Activated naive CD4-positive, alpha-beta T cell treated with anti-CD3 and anti-CD28 coated beads for 36 hours (primary cell): ENCODE data around the gene LRRC17. TPM values are rescaled to one million over a fixed set of nuclear protein-coding genes. Genes with fewer than 3 reads are reported as not detected.

ENCODE experiments used
- total RNA-seq, 2 experiments: library from RNA; stranded (reverse); gene quantifications; one replicate each; pipeline ENCODE4 v1.2.3, GENCODE V29; 2021

Gene LRRC17
- total RNA-seq, 2 experiments from 2014 or later: not detected

Other genes with a start within 250 kb of the LRRC17 start
- 1 to 10 TPM; 4.8 to 5.6 TPM for gene POLR2J2, start 241.3 kb upstream of the LRRC17 start, total RNA-seq
- 1 to 10 TPM; 5.3 to 6.3 TPM for gene FAM185A, start 164.0 kb upstream of the LRRC17 start, total RNA-seq
- under 1 TPM; 0.54 to 0.74 TPM for gene FBXL13, start 161.8 kb downstream of the LRRC17 start, total RNA-seq
- gene ARMC10, start 162.1 kb downstream of the LRRC17 start, total RNA-seq: 10 to 100 TPM; 46.6 to 50.5 TPM
- 1 to 10 TPM; 6.3 to 6.8 TPM for gene NAPEPLD, start 236.1 kb downstream of the LRRC17 start, total RNA-seq